GM12875 (cell line): ENCODE measurements around the gene KLK5.

Source experiments
- H3K4me3 ChIP-seq: one replicate; pipeline ENCODE4 v1.5.1; 2011; ENCODE audit warnings: low read depth, low read length, control low read depth
- TF ChIP-seq, protein P1 (sequence below): IDR thresholded peaks from 2 replicates; pipeline ENCODE4 v1.5.1; 2011; ENCODE audit warnings: low read depth, mild to moderate bottlenecking, control low read depth, inconsistent platforms, low read length, moderate library complexity, borderline replicate concordance; ENCODE audit not compliant: insufficient read depth

KLK5 gene, protein sequence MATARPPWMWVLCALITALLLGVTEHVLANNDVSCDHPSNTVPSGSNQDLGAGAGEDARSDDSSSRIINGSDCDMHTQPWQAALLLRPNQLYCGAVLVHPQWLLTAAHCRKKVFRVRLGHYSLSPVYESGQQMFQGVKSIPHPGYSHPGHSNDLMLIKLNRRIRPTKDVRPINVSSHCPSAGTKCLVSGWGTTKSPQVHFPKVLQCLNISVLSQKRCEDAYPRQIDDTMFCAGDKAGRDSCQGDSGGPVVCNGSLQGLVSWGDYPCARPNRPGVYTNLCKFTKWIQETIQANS

DNA sequence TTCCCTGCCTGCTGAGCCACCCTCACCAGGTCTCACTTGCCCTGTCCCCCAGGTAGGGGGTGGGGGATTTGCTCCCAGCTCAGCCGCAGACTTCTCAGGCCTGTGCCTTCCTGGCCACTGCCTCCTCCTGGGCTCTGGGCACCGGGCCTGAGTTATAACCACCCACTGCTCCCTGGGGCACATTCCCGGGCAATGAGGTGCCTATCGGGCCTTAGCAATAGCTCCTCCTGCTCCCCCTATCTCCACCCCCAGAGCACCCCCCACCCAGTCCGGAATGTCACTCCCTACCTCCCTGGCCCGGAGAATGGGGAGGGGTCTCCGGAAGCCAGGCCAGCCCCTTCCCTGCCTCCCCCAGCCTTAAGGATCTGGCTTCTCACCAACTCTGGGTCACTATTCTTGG lies at the start of gene KLK5:
Gene KLK5, minus strand, starts transcription at position 129 of the 400 bp plus-strand sequence. CDS start 381 bp downstream, outside the sequence.
- no peak within 1 kb of the TSS for H3K4me3 ChIP-seq
- TF ChIP-seq, protein P1, sequence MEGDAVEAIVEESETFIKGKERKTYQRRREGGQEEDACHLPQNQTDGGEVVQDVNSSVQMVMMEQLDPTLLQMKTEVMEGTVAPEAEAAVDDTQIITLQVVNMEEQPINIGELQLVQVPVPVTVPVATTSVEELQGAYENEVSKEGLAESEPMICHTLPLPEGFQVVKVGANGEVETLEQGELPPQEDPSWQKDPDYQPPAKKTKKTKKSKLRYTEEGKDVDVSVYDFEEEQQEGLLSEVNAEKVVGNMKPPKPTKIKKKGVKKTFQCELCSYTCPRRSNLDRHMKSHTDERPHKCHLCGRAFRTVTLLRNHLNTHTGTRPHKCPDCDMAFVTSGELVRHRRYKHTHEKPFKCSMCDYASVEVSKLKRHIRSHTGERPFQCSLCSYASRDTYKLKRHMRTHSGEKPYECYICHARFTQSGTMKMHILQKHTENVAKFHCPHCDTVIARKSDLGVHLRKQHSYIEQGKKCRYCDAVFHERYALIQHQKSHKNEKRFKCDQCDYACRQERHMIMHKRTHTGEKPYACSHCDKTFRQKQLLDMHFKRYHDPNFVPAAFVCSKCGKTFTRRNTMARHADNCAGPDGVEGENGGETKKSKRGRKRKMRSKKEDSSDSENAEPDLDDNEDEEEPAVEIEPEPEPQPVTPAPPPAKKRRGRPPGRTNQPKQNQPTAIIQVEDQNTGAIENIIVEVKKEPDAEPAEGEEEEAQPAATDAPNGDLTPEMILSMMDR, result no peak

DNA sequence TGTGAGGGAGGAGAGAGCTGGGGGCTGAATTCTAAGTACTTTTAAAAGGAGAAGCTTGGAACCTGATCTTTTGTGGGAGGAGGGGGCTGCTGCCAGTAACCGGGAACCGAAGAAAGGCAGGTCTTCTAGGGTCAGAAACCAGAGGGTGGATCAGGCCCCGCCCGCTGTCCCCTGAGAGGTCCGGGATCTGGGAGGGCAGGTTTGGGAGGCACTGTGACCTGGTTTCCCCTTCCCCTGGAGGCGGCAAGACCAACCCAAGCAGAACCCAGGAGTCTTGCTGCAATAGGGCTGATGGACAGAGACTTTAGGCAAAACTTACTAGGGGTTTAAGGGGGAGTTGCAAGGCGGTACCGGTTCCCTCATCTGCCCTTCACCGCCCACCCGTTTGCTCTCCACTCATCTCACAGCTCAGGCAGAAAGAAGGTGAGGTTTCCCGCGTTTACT lies 49.3 kb upstream of the KLK5 start:
- H3K4me3 ChIP-seq, result no peak overlapping the region
- TF ChIP-seq, protein P1, result no peak

DNA sequence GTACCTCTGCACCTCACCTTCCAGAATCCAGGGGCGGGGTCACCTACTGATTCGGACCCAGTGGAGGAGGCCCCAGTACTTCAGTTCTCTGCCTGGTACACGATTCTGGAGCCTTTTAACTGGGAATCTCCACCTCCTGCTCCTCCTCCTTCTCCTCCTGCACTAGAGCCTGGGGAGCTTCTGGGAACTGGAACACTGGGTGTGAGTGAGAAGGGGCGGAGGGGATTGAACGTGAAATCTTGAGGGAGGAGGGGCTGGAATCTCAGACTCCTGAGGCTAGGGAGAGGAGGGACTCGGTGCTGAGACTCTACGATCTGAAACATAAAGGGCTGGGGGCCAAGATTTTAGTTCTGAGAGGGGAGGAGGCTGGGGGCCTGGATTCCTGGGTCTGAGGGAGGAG lies 48.7 kb upstream of the KLK5 start, which contains the start of gene KLK8:
Gene KLK8, minus strand, starts transcription at position 90 of the 400 bp plus-strand sequence. CDS start 437 bp downstream, outside the sequence.
- H3K4me3 ChIP-seq, result no peak within 1 kb of the TSS

DNA sequence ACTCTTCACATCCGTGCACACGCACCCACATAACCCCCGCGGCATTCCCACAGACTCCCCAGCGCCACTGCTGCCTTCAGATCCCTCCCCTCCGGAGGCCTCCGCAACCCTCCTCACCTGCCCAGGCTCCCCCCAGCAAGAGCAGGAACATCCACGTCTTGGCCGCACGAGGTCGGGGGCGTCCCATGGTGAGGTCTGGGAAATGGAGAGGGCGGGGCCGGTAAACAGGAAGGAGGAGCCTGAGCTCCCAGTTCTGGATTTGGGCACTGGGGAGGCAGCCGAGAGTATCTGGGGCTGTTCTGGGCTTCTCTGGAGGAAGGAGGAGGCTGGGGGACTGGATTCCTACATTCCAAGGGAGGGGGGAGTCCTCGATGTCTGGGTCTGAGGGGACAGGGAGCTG lies 48.1 kb upstream of the KLK5 start:
- H3K4me3 ChIP-seq, result no peak overlapping the region
- TF ChIP-seq, protein P1, result no peak

More for the DNA sequence above, 48.7 kb upstream of the KLK5 start, which contains the start of gene KLK8:
- TF ChIP-seq, protein P1, result no peak

DNA sequence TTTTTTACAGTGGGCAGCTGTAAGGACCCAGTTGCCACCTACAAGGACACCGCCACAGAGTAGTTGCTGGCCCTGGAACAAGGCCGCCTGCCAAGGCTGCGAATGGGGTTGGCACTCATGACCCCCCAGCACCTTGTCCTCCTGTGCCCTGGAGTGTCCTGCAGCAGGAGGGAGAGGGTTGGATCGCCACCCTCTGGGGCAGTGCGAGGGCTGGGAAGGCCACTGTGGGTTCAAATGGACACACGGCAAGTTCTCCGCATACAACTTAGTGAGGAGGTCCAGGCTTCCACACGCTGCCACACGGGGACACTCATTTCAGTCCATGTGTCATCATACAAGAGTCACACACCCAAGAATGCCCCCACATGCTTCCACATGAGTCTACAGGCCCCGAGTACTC lies 47.6 kb upstream of the KLK5 start:
- TF ChIP-seq, protein P1, result no peak
- H3K4me3 ChIP-seq, result no peak overlapping the region

DNA sequence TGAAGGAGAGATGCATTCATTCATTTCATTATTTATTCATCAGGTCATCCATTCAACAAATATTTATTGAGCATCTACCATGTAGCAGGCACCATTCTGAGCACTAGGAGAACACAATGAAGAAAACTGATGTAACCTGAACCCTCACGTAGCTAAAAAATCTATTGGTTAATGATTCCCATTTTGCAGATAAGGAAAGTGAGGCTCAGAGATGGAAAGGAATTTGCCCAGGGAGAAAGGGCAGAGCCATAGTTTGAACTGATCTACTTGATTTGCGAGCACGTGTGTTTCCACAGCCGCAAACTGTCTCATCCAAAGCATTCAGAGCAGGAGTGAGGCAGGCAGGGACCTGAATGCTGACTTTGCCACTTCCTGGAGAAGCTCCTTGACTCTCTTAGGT lies 45.8 kb upstream of the KLK5 start:
- TF ChIP-seq, protein P1, result no peak

DNA sequence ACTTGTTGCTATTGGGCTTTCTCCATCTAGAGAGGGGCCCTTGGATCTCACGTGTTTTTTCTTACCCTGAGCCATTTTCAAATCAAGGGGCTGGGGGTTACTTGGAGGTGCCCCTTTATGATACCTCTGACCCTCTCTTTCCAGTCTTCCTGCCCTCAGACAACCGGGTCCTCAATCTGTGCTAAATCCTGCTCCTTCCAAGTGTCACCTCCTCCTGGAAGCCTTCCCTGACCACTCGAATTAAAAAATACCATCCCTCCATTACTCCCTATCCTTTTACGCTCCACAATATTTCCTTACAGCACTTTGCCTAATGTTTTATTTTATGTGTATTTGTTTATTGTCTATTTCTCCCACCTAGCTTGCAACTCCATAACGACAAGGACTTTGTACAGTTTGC lies 45.2 kb upstream of the KLK5 start:
- TF ChIP-seq, protein P1, result no peak
- H3K4me3 ChIP-seq, result no peak overlapping the region

More for the DNA sequence above, 45.8 kb upstream of the KLK5 start:
- H3K4me3 ChIP-seq, result no peak overlapping the region
